HS-5 (cell line): Measurements from ENCODE around the gene RNF151.

Source experiments
- DNase-seq: peaks from one replicate; pipeline ENCODE4 v3.0.0-alpha.2; 2012; ENCODE audit warnings: low read depth

Gene RNF151

DNA sequence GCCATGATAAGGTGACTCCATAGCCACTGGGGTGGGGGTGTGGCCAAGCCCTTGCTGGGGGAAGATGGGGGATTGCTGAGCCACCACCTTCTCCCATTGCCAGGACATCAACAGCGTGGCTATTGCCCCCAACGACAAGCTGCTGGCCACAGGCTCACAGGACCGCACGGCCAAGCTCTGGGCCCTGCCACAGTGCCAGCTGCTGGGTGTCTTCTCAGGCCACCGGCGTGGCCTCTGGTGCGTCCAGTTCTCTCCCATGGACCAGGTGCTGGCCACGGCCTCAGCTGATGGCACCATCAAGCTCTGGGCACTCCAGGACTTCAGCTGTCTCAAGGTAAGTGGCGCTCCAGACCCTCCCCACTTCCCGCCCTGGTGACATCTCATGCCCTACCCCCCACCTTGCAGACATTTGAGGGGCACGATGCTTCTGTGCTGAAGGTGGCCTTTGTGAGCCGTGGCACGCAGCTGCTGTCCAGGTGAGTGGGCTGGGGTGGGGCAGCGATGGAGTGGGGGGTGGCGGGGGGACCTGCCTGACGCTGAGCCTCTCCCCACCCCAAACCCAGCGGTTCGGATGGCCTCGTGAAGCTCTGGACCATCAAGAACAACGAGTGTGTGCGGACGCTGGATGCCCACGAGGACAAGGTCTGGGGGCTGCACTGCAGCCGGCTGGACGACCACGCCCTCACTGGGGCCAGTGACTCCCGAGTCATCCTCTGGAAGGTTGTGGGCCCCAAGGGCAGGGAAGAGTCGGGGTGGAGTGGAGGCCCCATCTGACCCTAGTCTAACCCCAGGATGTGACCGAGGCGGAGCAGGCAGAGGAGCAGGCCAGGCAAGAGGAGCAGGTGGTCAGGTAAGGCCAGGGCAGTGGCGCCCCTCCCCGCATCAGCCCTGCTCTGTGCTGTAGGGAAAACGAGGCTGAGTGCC is 10.6 kb downstream of the RNF151 start:
- no peak for DNase-seq

DNA sequence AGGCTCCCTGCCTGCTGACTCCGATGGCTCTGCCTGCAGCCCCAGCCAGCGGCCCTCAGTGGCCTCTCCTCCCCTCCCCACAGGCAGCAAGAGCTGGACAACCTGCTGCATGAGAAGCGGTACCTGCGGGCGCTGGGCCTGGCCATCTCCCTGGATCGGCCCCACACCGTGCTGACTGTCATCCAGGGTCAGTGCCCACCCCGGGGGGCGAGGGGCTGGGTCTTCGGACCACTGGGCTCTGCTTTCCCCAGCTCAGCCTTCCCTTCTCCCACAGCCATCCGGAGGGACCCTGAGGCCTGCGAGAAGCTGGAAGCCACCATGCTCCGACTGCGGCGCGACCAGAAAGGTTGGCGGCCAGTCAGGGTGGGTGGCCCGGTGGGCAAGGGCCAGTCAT is 11.2 kb downstream of the RNF151 start:
- DNase-seq: no peak

DNA sequence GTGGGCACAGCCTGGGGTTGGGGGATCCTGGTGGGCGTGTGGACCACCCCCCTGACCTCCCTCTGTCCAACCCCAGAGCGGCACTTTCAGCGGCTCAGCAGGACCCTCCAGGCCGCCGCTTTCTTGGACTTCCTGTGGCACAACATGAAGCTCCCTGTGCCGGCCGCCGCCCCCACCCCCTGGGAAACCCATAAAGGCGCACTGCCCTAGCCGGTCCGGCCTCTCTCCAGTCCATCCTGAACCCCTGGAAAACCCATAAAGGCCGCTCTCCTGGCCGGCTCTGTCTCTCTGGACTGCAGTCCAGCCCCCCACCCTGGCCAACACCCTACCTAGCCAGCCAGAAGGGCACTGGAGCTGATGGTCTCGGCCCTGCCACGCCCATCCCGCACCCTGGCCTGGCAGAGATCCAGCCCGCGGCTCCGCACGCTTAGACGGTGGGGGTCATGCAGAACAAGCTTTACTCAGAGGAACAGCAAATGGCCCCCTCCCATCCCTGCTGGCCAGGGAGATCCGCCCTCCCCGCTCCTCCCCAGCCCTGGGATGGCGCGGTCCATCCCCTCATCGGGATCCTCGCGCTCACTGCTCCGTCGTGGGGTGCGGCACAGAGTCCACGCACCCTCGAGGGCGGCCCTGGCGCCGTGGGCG is 11.9 kb downstream of the RNF151 start:
- no peak for DNase-seq

DNA sequence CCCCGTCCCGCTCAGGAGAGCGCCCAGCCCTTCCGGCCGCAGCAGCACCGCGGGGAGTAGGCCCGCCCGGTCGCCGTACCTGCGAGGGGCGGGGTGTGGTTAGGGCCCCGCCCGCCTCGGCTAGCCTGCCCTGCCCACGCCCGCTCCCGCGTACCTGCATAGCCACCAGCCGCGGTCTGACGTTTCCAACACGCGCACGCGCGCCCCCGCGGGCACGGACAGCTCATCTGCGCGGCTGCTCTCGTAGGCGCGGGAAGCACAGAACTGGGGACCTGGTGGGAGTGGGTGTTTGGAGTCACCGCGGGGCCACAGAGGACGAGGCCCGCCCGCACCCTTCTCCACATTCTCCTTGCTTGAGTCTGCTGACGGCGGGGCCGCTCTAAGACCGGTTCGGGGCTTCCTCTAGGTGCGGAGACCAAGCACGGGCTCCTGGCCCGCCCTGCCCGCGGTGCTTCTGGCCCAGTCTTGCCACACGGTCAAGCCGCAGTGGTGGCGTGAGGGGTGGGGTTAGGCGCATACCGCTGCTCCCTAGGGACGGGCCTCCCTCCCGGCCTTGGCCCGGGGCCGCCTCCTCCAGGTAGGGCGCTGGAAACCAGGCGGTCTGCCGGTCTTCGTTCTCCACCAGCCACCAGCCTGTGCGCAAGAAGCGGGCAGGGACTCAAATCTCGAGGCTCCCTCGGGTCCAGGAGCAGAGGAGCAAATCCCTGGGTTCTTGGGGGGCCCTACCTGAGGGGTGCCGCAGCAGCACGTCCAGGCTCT is 12.8 kb downstream of the RNF151 start:
- no peak for DNase-seq

DNA sequence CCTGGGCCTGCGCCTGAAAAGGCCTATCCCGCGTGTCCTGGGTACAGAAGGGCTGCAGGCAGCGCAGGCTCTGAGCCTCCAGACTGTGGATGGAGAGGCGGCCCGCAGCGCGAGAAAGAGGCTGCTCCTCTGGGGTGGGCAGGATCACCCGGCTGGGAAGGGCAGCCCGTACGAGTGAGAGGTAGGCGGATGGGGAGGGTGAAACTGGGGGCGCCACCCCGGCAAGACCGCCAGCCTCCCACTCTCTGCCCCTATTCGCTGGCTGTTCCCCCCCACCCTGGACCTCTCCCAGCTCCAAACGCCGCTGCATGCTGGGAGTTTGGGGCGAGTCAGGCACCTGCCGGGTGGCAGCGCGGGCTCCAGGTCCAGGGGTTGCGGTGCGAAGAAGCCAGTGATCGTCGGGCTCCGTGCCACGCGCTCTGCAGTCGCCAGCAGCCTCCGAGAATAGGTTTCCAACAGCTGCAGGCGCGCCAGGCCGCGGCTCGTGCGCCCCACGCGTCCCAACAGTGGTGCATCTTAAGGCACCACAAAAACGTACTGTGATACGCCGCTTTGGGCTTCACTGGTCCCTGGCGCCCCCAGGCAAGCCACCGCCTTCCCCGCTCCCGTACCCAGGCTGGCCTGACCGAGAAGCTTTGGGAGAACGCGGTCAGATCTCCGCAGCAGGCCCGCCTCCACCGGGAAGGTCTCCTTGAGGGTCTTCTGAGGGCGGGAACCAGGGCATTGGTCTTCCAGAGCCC is 13.5 kb downstream of the RNF151 start:
- DNase-seq: no peak

DNA sequence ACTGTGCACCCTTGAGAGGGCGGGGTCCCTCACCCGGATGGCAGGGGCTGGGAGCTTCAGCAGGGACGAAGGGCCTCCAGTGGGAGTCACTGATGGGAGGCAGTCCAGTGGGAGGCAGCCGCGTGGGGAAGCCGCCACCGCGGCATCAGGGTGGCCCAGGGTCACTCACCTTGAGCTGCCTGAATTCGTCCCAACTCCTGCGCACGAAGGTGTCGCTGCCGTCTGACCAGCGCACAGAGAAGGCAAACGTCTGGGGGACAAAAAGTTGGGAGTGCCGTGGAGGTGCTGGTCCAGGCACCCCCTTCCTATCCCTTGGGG is 14.1 kb downstream of the RNF151 start:
- no peak for DNase-seq

DNA sequence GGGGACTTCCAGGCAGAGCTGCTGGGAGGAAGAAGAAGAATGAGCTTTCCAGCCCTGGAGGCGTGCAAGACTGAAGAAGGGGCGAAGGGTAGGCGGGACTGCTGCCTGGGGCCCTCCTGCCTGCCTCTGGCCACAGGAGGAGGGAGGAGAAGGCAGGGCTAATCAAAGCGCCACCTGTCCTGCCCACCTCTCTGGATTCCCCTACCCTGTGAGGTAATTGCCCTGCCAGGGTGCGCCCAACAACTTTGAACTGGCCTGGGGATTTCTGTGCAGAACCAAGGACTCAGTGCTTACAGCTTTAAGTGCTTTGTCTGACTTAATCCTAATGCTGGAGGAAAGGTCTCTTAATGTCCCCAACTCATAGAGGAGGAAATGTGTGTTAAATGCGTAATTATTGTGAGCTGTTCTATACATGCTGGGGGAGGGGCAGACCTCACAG is 14.8 kb downstream of the RNF151 start, which contains the start of gene NOXO1:
Gene NOXO1, minus strand, starts transcription at position 72 of the 439 bp plus-strand sequence. CDS start 290 bp downstream, outside the sequence.
- no peak for DNase-seq

DNA sequence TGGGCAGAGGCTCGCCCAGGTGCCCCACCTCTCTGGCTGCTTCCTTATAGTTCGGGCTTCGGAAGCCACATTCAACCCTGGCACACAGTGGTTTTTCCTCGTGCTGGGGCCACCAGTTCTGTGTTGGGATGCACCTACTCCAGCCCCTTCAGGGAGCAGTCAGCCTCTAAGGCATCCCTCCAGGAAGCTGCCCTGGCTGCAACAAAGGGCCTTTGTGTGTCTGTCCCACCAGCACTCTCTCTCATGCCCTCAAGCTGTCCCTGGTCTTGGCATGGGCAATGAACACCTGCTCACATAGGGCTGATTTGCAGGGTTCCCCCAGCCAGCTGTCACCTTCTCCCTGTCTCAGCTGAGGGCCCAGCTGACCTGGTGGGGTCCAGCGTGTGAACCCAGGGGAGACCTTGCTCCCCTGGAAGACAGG is 15.4 kb downstream of the RNF151 start:
- DNase-seq: no peak

DNA sequence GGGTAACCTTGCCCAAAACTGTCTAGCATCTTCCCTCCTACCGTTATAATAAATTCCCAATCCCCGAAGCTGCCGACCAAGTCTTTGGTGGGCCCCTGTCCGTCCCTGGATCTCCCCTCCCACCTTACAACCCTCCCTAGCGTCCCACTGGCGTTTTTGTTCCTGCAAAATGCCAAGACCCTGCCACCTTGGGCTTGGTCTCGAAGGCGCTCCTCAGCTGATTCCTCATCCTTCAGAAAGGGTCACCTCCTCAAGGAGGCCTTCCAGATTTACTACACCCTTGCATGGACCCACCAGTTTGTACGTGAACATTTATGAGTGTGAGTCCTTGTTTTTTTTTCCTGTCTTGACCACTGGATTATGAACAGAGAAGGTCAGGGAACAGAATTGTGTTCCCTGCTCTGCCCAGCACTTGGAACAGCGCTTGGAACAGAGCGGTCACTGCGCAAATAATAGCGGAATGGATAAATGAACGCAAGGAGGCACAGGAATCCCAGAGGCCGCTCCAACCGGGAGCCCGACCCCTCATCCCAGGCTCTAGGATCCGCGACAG is 16.4 kb downstream of the RNF151 start:
- no peak for DNase-seq

DNA sequence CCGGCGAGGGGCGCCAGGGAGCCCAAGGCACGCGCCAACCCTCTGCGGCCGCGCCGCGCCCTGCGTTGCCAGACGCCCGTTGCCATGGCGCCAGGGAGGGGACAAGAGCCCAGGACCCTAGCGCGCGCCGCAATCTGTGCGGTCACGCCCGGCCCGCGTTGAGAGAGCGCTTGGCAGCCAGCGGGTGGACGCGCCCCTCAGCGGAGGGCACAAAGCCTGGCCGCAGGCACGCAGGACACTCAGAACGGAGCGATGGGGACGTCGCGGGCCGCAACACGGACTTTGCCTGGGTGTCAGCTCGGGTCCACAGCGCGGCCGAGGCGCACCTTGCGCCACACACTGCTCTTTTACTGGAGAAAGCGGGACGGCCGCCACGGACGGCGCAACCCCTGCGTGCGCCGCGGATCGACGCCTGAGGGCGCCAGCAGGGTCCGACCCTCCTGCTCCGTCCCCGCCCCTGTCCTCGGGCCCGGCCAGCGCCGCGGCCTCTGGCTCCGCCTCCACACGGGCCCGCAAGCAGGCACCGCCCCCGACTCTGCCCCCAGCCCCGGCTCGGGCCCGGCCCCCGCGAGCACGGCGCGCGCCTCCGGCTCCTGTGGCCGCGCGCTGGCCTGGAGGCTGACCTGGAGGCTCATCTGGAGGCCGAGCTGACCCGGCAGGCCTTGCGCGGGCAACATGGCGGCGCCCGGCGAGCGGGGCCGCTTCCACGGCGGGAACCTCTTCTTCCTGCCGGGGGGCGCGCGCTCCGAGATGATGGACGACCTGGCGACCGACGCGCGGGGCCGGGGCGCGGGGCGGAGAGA is 17.1 kb downstream of the RNF151 start, which contains the start of gene GFER:
Gene GFER, plus strand, starts transcription at position 650 of the 803 bp plus-strand sequence. Its CDS starts 26 bp downstream, at position 676.
- DNase-seq: peak; percentile 38

DNA sequence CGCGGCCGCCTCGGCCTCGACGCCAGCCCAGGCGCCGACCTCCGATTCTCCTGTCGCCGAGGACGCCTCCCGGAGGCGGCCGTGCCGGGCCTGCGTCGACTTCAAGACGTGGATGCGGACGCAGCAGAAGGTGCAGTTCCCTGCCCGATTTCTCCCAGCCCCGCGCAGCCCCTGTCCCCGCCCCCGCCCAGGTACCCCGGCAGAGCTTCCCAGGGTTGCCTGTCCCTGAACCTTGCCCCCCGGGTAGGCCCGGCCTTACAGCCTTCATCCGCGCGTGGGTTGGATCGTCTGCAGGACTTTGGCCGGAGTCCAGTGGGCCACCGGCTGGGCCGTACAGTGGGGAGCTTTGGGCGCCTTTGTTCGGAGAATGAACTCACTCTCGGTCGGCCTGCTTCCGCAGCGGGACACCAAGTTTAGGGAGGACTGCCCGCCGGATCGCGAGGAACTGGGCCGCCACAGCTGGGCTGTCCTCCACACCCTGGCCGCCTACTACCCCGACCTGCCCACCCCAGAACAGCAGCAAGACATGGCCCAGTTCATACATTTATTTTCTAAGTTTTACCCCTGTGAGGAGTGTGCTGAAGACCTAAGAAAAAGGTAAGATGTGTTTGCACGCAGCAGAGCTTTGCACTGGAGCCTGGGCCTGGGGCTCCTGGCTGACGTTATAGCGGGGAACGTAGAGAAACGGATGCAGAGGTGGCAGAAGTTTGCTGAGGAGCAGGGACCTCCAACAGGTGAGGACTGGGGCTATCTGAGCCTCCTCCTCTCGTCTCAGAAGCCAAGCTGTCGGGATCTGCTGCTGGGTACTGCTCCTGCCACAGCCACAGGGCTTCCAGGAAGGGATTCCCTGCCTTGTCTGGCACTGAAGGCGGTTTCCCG is 17.9 kb downstream of the RNF151 start:
- DNase-seq: no peak

DNA sequence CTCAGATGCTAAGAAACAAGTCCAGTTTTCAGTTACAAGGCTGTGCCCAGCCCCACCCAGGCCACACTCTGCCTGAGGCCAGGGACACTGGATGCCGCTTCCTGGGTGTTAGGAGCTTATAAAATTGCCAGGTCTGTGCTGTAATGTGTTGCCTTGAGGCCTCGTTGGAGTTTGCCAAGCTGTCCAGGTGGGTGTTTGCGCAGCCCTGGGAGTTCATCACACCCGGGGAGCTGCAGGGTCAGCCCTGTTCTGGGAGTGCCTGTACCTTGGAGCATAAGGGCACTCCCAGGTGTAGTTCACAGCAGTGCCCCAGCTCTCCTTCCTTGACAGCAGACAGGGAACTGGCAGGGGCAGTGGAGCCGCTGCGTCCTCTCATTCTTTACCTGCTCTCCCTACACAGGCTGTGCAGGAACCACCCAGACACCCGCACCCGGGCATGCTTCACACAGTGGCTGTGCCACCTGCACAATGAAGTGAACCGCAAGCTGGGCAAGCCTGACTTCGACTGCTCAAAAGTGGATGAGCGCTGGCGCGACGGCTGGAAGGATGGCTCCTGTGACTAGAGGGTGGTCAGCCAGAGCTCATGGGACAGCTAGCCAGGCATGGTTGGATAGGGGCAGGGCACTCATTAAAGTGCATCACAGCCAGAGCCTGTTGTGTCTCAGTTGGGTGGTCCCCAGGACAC is 19.0 kb downstream of the RNF151 start:
- DNase-seq: no peak

DNA sequence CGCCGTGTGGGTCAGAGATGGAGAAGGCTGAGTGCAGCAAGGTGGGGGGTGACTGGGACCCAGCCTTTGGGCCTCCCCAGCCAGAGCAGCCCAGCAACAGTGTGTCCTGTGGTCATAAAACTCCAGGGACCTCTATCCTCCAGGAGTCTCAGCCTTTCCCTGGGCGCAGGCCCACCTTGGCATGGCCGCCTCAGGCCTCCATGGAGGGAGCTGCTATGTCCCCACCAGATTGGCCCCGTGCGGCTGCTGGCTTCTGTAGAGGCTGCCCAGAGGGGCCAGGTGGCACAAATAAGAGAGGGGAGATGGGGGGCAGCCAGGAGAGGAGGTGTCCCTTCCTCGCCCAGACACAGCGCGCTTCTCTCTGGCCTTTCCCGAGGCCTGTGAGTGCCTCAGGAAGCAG is 20.5 kb downstream of the RNF151 start:
- no peak for DNase-seq

DNA sequence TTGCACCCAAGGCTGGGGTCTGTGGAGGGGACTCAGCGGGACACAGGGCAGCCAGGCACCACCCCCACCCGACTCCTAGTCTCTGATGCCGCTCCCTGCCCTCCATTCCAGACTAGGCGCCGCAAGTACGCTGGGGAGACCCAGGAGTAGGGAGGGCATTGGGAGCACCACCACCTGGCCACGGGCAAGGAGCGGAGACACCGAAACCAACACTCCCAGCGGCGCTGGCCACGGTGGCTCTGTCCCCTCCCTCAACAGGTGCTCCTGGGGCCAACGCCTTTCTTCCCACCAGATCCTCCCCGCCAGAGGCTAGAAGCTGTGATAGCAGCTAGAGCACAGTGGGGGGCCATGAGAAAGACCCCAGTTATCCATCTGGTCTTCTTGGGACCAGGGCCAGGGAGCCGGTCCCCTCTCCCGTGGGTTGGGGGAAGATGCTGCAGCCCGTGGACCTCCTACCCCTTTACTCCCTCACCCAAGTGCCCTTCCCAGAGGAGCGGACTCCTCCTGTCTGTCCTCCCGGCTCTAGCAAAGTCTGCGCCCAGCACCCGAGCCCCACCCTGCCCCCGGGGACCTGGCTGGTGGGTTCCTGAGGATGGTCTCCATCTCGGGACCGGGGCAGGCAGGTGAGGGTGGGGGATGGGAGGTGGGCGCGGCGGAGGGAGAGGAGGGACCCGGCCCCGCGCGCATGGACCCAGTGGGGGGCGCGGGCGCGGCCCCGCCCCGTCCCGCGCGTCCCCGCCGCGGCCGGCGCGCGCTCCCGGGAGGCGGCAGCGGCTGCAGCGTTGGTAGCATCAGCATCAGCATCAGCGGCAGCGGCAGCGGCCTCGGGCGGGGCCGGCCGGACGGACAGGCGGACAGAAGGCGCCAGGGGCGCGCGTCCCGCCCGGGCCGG is 22.8 kb downstream of the RNF151 start, which contains the start of gene SYNGR3:
Gene SYNGR3, plus strand, starts transcription at position 762 of the 892 bp plus-strand sequence. CDS start 133 bp downstream, outside the sequence.
- no peak for DNase-seq

DNA sequence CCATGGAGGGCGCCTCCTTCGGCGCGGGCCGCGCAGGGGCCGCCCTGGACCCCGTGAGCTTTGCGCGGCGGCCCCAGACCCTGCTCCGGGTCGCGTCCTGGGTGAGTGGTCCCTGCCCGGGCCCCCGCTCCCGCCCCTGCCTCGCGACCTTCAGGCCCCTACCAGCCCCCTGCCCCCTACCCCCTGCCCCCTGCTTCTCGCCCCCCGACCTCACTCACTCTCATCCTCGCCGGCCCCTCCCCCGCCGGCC is 23.4 kb downstream of the RNF151 start:
- DNase-seq: no peak

DNA sequence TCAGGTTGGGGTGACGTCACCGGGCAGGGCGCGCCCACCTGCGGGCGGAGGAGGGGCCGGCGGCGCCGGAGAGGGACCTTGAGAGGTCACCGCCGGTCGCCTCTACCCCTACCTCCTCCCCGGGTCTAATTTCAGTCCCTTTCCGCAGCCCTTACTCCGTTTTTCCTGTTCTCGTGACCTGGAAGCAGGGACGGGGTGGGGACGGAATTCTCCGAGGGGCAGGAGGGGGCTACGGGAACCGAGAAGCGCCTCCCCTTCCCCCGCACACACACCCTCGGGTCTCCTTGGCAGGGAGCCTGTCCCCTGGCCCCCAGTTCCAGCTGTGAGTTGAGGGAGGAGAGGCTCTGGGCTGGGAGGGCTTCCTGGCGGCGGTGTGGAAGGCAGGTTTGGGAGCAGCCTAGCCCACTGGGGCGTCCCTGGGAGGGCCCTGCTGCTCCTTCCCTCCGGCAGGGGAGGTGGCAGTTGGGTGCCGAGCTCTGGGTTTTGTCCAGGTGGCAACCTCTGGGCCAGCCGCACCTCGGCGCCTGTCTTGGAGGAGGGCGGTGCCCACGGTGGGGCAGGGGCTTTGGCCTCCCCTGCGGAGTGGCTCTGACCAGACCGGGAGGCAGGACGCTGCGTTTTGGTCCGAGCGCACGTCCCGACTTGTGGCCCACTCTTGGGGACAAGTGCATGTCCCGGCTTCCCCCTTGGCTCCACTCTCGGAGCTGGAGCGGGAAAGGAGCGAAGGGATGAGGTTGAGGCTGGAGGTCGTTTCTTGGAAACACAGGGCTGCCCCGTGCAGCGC is 23.9 kb downstream of the RNF151 start:
- no peak for DNase-seq

DNA sequence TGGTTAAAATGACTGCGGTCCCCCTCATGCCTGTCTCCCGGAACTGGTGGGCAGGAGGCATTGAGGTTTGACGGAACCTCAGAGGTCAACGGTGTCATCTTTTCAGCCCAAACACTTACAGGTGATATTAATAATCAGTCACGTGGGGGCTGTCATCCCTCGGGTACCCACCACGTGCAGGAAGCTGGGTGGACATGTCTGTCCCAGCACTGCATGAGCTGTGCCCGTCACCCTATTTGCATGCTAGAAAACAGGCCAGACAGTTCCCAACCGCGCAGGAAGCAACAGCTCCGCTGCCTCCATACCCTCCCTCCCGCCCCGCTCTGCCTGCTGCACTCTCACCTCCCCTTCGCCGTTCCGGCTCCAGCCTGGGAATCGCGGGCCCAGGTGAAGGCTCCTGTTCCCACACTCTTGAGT is 24.5 kb downstream of the RNF151 start:
- no peak for DNase-seq
